ENCODE data around the gene PLEKHA6.

DNA sequence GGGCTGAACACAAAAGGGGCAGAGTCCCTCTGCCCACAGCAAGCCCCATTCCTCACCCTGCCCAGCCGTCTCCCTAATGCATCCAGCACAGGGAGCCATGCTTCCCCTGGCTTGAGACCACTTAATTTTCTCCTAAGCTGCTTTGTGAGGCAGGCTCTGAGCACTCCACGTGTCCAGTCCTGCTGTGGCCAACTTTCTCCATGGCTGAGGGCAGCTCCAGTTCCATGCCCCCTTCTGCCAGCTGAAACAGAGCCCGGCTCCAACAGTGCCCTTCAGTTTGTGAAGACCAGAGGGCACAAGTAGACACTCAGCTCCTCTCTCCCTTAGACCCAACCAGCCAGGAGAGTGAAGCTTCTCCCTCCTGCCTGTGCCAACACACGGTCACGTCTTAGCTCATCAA lies 33.8 kb downstream of the PLEKHA6 start:
- TF ChIP-seq, protein P1, sequence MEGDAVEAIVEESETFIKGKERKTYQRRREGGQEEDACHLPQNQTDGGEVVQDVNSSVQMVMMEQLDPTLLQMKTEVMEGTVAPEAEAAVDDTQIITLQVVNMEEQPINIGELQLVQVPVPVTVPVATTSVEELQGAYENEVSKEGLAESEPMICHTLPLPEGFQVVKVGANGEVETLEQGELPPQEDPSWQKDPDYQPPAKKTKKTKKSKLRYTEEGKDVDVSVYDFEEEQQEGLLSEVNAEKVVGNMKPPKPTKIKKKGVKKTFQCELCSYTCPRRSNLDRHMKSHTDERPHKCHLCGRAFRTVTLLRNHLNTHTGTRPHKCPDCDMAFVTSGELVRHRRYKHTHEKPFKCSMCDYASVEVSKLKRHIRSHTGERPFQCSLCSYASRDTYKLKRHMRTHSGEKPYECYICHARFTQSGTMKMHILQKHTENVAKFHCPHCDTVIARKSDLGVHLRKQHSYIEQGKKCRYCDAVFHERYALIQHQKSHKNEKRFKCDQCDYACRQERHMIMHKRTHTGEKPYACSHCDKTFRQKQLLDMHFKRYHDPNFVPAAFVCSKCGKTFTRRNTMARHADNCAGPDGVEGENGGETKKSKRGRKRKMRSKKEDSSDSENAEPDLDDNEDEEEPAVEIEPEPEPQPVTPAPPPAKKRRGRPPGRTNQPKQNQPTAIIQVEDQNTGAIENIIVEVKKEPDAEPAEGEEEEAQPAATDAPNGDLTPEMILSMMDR (IDR thresholded peaks at IDR 0.05), result no peak
- TF ChIP-seq POLR2A (IDR thresholded peaks at IDR 0.05), result no peak

Measured in testis (tissue), 2 donors.